Heart left ventricle (tissue), 16 donors: ENCODE results near the gene PLCD1. TPM values are rescaled to one million over a fixed set of nuclear protein-coding genes. Genes with fewer than 3 reads are reported as not detected.

Experiments
- ATAC-seq, 4 donors: fragments of 200-7000 bp; cut with Tn5 transposase; one replicate each; pipeline ENCODE4 v1.9.1; 2020 to 2022; ENCODE audit warnings: moderate library complexity in 4 of 4, mild to moderate bottlenecking in 3 of 4, moderate number of reproducible peaks in 1 of 4
- DNase-seq, 5 donors: peaks; one replicate each; pipeline ENCODE4 v3.0.0-alpha.2; 2020
- H3K27ac ChIP-seq, 12 donors: fragments of 200-600 bp; sonication (generic) in 4 of 12; one replicate each; pipeline versions ENCODE4 v1.5.0 to v1.8.0; 2016 to 2022; ENCODE audit warnings: mild to moderate bottlenecking in 2 of 12
- H3K27me3 ChIP-seq, 9 donors: fragments of 200-600 bp; sonication (generic) in 2 of 9; one replicate each; pipeline versions ENCODE4 v1.5.1 to v1.8.0; 2016 to 2022; ENCODE audit warnings: mild to moderate bottlenecking in 3 of 9
- H3K36me3 ChIP-seq, 9 donors: fragments of 200-600 bp; sonication (generic) in 2 of 9; one replicate each; pipeline versions ENCODE4 v1.5.0 to v1.8.0; 2018 to 2022; ENCODE audit warnings: mild to moderate bottlenecking in 2 of 9
- H3K4me1 ChIP-seq, 12 donors: fragments of 200-600 bp; sonication (generic) in 4 of 12; one replicate each; pipeline versions ENCODE4 v1.5.0 to v1.8.0; 2016 to 2022; ENCODE audit warnings: mild to moderate bottlenecking in 3 of 12
- H3K4me3 ChIP-seq, 12 donors: fragments of 200-600 bp; sonication (generic) in 4 of 12; one replicate each; pipeline versions ENCODE4 v1.5.0 to v1.8.0; 2017 to 2022; ENCODE audit warnings: mild to moderate bottlenecking in 9 of 12, moderate library complexity in 4 of 12
- H3K9me3 ChIP-seq, 12 donors: fragments of 200-600 bp; sonication (generic) in 4 of 12; one replicate each; pipeline versions ENCODE4 v1.5.0 to v1.8.0; 2016 to 2022; ENCODE audit warnings: mild to moderate bottlenecking in 1 of 12
- CTCF ChIP-seq, 12 donors: fragments of 200-600 bp; sonication (generic) in 4 of 12; IDR thresholded peaks; one replicate each; pipeline versions ENCODE4 v1.5.0 to v1.8.0; 2018 to 2022; ENCODE audit warnings: antibody characterized with exemption in 12 of 12, mild to moderate bottlenecking in 5 of 12
- POLR2A ChIP-seq, 2 donors: fragments of 450-650 bp; IDR thresholded peaks; one replicate each; pipeline ENCODE4 v1.6.1; 2017; ENCODE audit warnings: antibody characterized with exemption in 2 of 2, mild to moderate bottlenecking in 2 of 2, moderate library complexity in 2 of 2
- WGBS, 4 donors: extraction: QIAGEN DNeasy Blood & Tissue Kit in 2 of 4; methylation state at CpG; one replicate each; pipeline versions ENCODE4 v1.1.5 to v1.1.7; 2013 to 2018; 5-methylcytosine and 5-hydroxymethylcytosine counted together
- intact Hi-C, 10 donors: fragments of 100-400 bp; cut with DNase I; formaldehyde crosslinking; loops; one replicate each; pipeline versions ENCODE4 v1.11.1 to v1.14.2; 2022
- polyA plus RNA-seq, 2 donors: library from polyadenylated mRNA; stranded (reverse); fragments of 200-250 nt; gene quantifications; one replicate each; pipeline ENCODE4 v1.2.3, GENCODE V29; 2013
- total RNA-seq, 9 donors: library from RNA; depleted of rRNA in 2 of 9; stranded (reverse); fragments of >200 nt in 2 of 9; fragmentation: NEBNext Ultra II Directional in 3 of 9; extraction: Animal tissue kit (Norgen Biotek cat#: 25700) in 3 of 9; gene quantifications; one replicate each; pipeline versions ENCODE4 v1.1.0 to v1.2.4, GENCODE V29; 2016 to 2023
- donor health status: ischemic (EF 13 %, LVEDD 7.1; RV severe dilation, severe dysfunction).
- donor health status: healthy with polysubstance abuse.
- donor health status: DM: no; HTN: yes; CAD: no.
- donor health status: DM: no; HTN: no; CAD: no.
- donor health status: ischemic (EF 25% LVEDD 6.9; RV normal size, moderate dysfunction).
- donor health status: ischemic (EF 25% LVEDD 5.7; RV mildly dilated, moderate dysfunction).
- donor health status: healthy.
- donor health status: DM: yes; HTN: yes; CAD: no.
- donor health status: ischemic (EF 35%, LVEDD 5.7; RV mildly dilated, moderate dysfunction).
- donor health status: nonischemic (EF 11% LVEDD 7.7; RV severe dilation, severe dysfunction).
- donor health status: DM: yes; HTN: yes; CAD: no.
- donor health status: PGD.
- donor health status: ischemic (EF 29% LVEDD 5.4; RV normal size, mild dysfunction).
- donor health status: nonischemic (EF 23%, LVEDD 6.1; RV moderate dilation, normal function).

PLCD1 gene
- total and polyA plus RNA-seq, 11 donors = 8.1 to 14.9 (median 11.6) TPM

- intact Hi-C loops = no loop called here
- WGBS, 4 donors = 77 to 89% (median 86%) methylated on average over 11 to 12 of the region's 12 CpGs
Measured at GRCh38 chr3:37986479-37987314, 42.7 kb downstream of the PLCD1 start.

GRCh38 chr3:37985637-37986320, 43.7 kb downstream of the PLCD1 start:
- peak; percentile 62 to 81 (median 74) for ATAC-seq

More at GRCh38 chr3:37986479-37987314, 42.7 kb downstream of the PLCD1 start:
- Histone ChIP-seq H3K9me3 (no peaks in the 10 kb centered on the region), H3K4me3 (no peak overlapping the region), H3K4me1 (peaks cover 0 to 12% (median 8%) of the 10 kb centered on the region in 12 donors), H3K36me3 (peaks cover 0 to 28% (median 13%) of the 10 kb centered on the region in 9 donors), H3K27ac (no peak overlapping the region), H3K27me3 (no peaks in the 10 kb centered on the region)
- DNase-seq (peak in 1 of 5 donors; percentile 21), ATAC-seq (peak in 1 of 4 donors; percentile 2)
- no peak for TF ChIP-seq CTCF (IDR thresholded peaks at IDR 0.05)

GRCh38 chr3:37984596-37984995, 44.8 kb downstream of the PLCD1 start:
- intact Hi-C loops = no loop called here
- peaks cover 0 to 15% (median 8%) of the 10 kb centered on the region in 12 donors for H3K4me1 ChIP-seq
- TF ChIP-seq CTCF (IDR thresholded peaks at IDR 0.05) (no peak), POLR2A (IDR thresholded peaks at IDR 0.05) (no peak)
- ATAC-seq = no peak
- WGBS, 4 donors = 87 to 100% (median 94%) methylated on average over 7 of the region's 7 CpGs
- H3K9me3 ChIP-seq = no peaks in the 10 kb centered on the region
- H3K4me3 ChIP-seq = no peak overlapping the region
- DNase-seq = no peak
- H3K27me3 ChIP-seq = no peaks in the 10 kb centered on the region
- peaks cover 0 to 46% (median 29%) of the 10 kb centered on the region in 9 donors for H3K36me3 ChIP-seq
- peak overlapping the region in 1 of 12 donors; percentile 44 for H3K27ac ChIP-seq

More at GRCh38 chr3:37985637-37986320, 43.7 kb downstream of the PLCD1 start:
- no peak overlapping the region for H3K4me3 ChIP-seq
- peak in 2 of 5 donors; percentile 42 to 61 for DNase-seq
- H3K4me1 ChIP-seq = peaks cover 0 to 12% (median 8%) of the 10 kb centered on the region in 12 donors
- TF ChIP-seq CTCF (IDR thresholded peaks at IDR 0.05) = peak in 3 of 12 donors; percentile 11 to 25 (median 23)
- TF ChIP-seq POLR2A (IDR thresholded peaks at IDR 0.05) = no peak
- H3K36me3 ChIP-seq = peaks cover 0 to 37% (median 22%) of the 10 kb centered on the region in 9 donors
- peak overlapping the region in 5 of 12 donors; percentile 20 to 64 (median 41) for H3K27ac ChIP-seq
- WGBS, 4 donors = 62 to 71% (median 63%) methylated on average over 5 to 8 of the region's 8 CpGs
- intact Hi-C loops = no loop called here
- no peaks in the 10 kb centered on the region for H3K27me3 ChIP-seq
- no peaks in the 10 kb centered on the region for H3K9me3 ChIP-seq

- no peak for TF ChIP-seq POLR2A (IDR thresholded peaks at IDR 0.05)
- TF ChIP-seq CTCF (IDR thresholded peaks at IDR 0.05) = no peak
- intact Hi-C loops = no loop called here
- Histone ChIP-seq H3K36me3 (peaks cover 0 to 50% (median 29%) of the 10 kb centered on the region in 9 donors), H3K4me1 (peaks cover 0 to 19% (median 8%) of the 10 kb centered on the region in 12 donors), H3K27me3 (no peaks in the 10 kb centered on the region), H3K27ac (no peak overlapping the region), H3K4me3 (no peak overlapping the region), H3K9me3 (no peaks in the 10 kb centered on the region)
- ATAC-seq (no peak), DNase-seq (no peak)
- 79 to 86% (median 82%) methylated on average over 7 of the region's 7 CpGs for WGBS, 4 donors
Measured at GRCh38 chr3:37984051-37984450, 45.4 kb downstream of the PLCD1 start.
